Left lung (tissue), 10 donors: ENCODE data around the gene HSD3B1. TPM values are rescaled to one million over a fixed set of nuclear protein-coding genes. Genes with fewer than 3 reads are reported as not detected.
"Not testable (repeated sequence)": the region's sequence is repeated elsewhere in the genome, so short reads cannot be mapped to it uniquely, and the experiment has no call there.

Experiments
- ATAC-seq: fragments of 200-7000 bp; cut with Tn5 transposase; one replicate; pipeline ENCODE4 v1.9.1; 2020; ENCODE audit warnings: moderate library complexity
- DNase-seq, 4 donors: peaks; one replicate each; pipeline ENCODE4 v3.0.0-alpha.2; 2013 to 2020
- H3K27ac ChIP-seq, 2 donors: fragments of 200-600 bp; sonication (generic) in 1 of 2; one replicate each; pipeline versions ENCODE4 v1.5.0 to v1.8.0; 2020 to 2021
- H3K27me3 ChIP-seq, 2 donors: fragments of 200-600 bp; sonication (generic) in 1 of 2; one replicate each; pipeline versions ENCODE4 v1.5.0 to v1.8.0; 2020 to 2021
- H3K36me3 ChIP-seq, 2 donors: fragments of 200-600 bp; sonication (generic) in 1 of 2; one replicate each; pipeline versions ENCODE4 v1.5.0 to v1.8.0; 2020 to 2021
- H3K4me1 ChIP-seq, 2 donors: fragments of 200-600 bp; one replicate each; pipeline ENCODE4 v1.8.0; 2021
- H3K4me3 ChIP-seq, 2 donors: fragments of 200-600 bp; sonication (generic) in 1 of 2; one replicate each; pipeline versions ENCODE4 v1.5.0 to v1.8.0; 2020 to 2021; ENCODE audit warnings: mild to moderate bottlenecking in 1 of 2
- H3K9me3 ChIP-seq, 2 donors: fragments of 200-600 bp; sonication (generic) in 1 of 2; one replicate each; pipeline versions ENCODE4 v1.5.0 to v1.8.0; 2020 to 2021
- intact Hi-C, 2 donors: fragments of 100-400 bp; cut with DNase I; formaldehyde crosslinking; loops; one replicate each; pipeline versions ENCODE4 v1.11.2 to v1.14.2; 2022
- polyA plus RNA-seq, 6 donors: library from polyadenylated mRNA; unstranded; fragments of 120-200 nt; gene quantifications; one replicate each; pipeline ENCODE4 v1.2.1, GENCODE V29; 2013; ENCODE audit not compliant: insufficient read length in 6 of 6
- total RNA-seq, 2 donors: library from RNA; stranded (reverse); fragmentation: NEBNext Ultra II Directional; extraction: Animal tissue kit (Norgen Biotek cat#: 25700); gene quantifications; one replicate each; pipeline ENCODE4 v1.2.1, GENCODE V29; 2021
- TF ChIP-seq, protein P1 (sequence below), 2 donors: fragments of 200-600 bp; sonication (generic) in 1 of 2; IDR thresholded peaks; one replicate each; pipeline versions ENCODE4 v1.5.0 to v1.8.0; 2021; ENCODE audit warnings: antibody characterized with exemption in 2 of 2
- donor health status: DM: no; HTN: yes; CAD: no.
- donor health status: DM: no; HTN: no; CAD: no.

Gene HSD3B1
- total and polyA plus RNA-seq, 8 donors: 0.54 to 1.1 (median 0.74) TPM; not detected in 3

DNA sequence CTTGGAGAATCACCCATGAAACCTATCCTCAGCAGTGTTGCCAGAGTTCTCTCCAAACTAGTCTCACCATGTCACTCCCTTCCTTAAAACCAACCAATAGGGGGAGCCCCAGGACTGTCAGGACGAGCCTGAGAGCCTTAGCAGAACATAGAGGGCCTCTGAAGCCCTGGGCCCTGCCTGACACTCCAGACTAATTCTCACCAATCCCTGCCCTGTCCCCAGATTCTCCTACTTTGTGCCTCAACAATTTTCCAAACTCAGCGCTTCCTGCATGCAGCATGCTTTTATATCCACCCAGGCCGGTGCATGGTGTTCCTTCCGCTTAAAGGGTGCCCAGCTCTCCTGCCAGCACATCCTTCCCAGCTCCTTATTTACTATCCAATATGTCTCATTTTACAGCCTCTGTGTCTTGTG is 42.7 kb downstream of the HSD3B1 start:
- H3K27ac ChIP-seq: no peak overlapping the region
- ATAC-seq (peak; percentile 95), DNase-seq (peak in 3 of 4 donors; percentile 65 to 85 (median 68))
- intact Hi-C loops: no loop called here
- no peaks in the 10 kb centered on the region for H3K27me3 ChIP-seq
- H3K36me3 ChIP-seq: no peaks in the 10 kb centered on the region
- no peak overlapping the region for H3K4me3 ChIP-seq
- H3K4me1 ChIP-seq: peaks cover 4% of the 10 kb centered on the region in 2 donors
- H3K9me3 ChIP-seq: no peaks in the 10 kb centered on the region
- TF ChIP-seq, protein P1, sequence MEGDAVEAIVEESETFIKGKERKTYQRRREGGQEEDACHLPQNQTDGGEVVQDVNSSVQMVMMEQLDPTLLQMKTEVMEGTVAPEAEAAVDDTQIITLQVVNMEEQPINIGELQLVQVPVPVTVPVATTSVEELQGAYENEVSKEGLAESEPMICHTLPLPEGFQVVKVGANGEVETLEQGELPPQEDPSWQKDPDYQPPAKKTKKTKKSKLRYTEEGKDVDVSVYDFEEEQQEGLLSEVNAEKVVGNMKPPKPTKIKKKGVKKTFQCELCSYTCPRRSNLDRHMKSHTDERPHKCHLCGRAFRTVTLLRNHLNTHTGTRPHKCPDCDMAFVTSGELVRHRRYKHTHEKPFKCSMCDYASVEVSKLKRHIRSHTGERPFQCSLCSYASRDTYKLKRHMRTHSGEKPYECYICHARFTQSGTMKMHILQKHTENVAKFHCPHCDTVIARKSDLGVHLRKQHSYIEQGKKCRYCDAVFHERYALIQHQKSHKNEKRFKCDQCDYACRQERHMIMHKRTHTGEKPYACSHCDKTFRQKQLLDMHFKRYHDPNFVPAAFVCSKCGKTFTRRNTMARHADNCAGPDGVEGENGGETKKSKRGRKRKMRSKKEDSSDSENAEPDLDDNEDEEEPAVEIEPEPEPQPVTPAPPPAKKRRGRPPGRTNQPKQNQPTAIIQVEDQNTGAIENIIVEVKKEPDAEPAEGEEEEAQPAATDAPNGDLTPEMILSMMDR (IDR thresholded peaks at IDR 0.05): peak; percentile 49 to 53

DNA sequence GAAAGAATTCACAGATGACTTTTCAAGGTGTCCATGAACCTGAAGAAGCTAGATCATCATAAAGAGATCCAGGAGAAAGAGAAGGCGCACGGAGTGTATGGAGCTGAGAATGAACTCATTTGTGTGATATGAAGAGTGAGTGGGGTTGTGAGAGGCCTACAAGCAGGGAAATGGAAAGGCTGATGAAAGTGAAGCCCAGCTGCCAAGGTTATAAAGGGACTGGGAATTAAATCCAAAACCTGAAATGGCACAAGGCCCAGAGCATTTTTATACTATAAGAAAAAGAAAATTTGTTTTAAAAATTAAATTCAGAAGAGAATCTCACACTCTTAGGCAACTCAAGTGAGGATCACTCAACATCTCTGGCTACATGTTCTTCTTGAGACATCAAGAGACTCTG is 43.4 kb downstream of the HSD3B1 start:
- intact Hi-C loops: no loop called here
- DNase-seq: no peak
- TF ChIP-seq, protein P1 (IDR thresholded peaks at IDR 0.05): no peak
- no peaks in the 10 kb centered on the region for H3K36me3 ChIP-seq
- H3K4me3 ChIP-seq: no peak overlapping the region
- H3K27ac ChIP-seq: no peak overlapping the region
- H3K27me3 ChIP-seq: no peaks in the 10 kb centered on the region
- peaks cover 4% of the 10 kb centered on the region in 2 donors for H3K4me1 ChIP-seq
- ATAC-seq: no peak
- H3K9me3 ChIP-seq: no peaks in the 10 kb centered on the region

DNA sequence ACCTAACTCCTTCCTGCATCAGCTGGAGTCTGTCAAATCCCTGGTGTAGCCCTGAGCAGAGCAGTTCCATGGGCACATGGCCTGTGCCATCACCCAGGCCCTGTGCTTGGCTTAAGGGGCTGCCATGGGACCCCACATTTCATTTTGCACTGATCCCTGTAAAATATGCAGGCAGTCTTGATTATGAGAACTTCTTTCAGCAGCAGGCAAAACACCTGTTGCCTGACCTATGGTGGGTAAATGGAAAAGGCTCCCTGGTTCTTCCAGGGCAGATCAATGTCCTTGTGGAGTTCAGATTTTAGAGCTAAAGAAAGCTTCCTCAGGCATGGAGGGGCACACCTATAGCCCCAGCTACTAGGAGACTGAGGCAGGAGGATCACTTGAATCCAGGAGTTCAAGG is 44.2 kb downstream of the HSD3B1 start:
- Histone ChIP-seq H3K4me1 (peaks cover 4% of the 10 kb centered on the region in 2 donors), H3K9me3 (no peaks in the 10 kb centered on the region), H3K27ac (no peak overlapping the region), H3K4me3 (no peak overlapping the region), H3K27me3 (no peaks in the 10 kb centered on the region), H3K36me3 (no peaks in the 10 kb centered on the region)
- TF ChIP-seq, protein P1 (IDR thresholded peaks at IDR 0.05): no peak
- ATAC-seq: no peak
- no peak for DNase-seq
- intact Hi-C loops: no loop called here

DNA sequence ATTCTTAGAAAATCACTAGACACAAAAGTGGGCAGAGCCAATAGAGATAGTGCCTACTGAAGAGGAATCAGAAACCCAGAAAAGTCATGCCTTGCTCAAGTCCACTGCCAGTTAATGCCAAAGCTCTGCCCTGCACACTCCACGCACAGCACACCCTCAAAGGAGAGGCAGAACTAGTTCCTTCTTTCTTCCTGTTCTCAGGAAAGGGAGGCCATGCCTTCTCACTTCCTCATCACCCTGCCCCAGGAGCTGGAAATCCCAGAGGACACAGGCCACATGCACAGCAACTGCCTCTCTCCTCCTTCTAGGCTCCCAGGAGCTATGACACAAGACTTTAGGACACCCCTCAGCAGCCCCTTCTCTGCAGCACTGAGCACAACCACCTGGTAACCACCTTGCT is 45.6 kb downstream of the HSD3B1 start:
- intact Hi-C loops, H3K36me3 ChIP-seq, H3K4me1 ChIP-seq, H3K27me3 ChIP-seq, ATAC-seq, H3K4me3 ChIP-seq, DNase-seq, H3K9me3 ChIP-seq, H3K27ac ChIP-seq: not testable (repeated sequence)

DNA sequence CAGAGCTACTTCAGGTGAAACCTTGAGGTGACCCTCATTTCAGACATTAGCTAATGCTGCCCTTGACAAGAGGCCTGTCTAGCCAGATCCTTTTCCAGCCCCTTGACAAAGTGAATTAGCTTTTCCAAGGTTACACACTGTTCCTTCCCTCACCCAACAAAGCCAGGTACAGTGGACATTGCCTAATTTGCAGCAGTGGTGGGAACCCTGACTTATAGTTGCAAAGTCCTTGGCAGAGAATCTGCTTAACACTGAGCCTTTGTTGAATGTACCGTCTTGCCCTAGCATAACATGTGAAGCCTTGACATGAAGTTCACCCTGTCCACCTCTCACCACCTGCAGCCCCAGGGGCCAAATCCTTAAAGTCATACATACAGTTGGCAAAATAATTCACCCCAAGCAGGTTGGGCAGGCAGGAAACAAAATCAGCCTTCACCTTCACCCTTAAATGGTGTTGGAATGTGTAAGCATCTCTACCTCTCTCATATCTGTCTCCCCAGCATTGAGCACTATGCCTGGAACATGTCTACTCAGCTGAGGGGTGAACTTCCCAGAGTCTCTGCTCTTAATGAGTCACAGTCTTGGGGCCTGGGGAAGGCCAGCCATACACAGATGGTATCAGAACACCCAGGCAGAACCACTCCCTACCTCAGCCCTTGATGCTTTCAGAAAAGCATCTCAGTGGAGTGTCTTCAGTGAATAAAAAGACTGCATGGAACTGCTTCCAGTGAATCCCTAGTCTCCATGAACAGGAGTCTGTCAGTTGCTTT is 46.5 kb downstream of the HSD3B1 start:
- H3K4me3 ChIP-seq, H3K9me3 ChIP-seq, DNase-seq, H3K4me1 ChIP-seq, H3K27me3 ChIP-seq, intact Hi-C loops, H3K27ac ChIP-seq, H3K36me3 ChIP-seq, ATAC-seq: not testable (repeated sequence)

DNA sequence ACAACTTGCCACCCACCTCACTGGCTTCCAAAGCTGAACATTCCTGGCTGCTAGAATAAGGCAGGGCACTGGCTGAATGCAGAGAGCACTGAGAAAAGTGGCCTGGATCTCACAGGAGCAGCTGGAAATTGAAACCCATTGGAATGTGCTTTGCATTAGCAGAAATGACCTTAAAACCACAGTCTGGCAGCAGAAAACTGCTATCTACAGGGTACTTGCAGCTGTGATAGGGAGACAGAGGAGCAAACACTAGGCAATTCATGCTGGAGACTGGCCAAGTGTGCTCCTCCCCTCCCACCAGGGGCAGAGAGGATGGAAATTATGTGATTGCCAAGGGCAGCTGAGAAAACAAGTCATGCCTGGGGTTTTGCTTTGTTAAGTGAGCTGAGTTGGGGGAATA is 47.2 kb downstream of the HSD3B1 start:
- TF ChIP-seq, protein P1 (IDR thresholded peaks at IDR 0.05): no peak
- H3K9me3 ChIP-seq: no peaks in the 10 kb centered on the region
- intact Hi-C loops: no loop called here
- H3K4me3 ChIP-seq: no peak overlapping the region
- H3K27ac ChIP-seq: no peak overlapping the region
- H3K36me3 ChIP-seq: no peaks in the 10 kb centered on the region
- H3K4me1 ChIP-seq: peaks cover 4% of the 10 kb centered on the region in 2 donors
- ATAC-seq (peak; percentile 53), DNase-seq (peak in 2 of 4 donors; percentile 62 to 71)
- no peaks in the 10 kb centered on the region for H3K27me3 ChIP-seq
